Cerebellar cortex (tissue), 1 donor: ENCODE results near the gene LAMC1.

Experiments
- DNase-seq: peaks from one replicate; pipeline ENCODE4 v3.0.0-alpha.2; 2015; ENCODE audit warnings: low spot score

LAMC1 gene

DNA sequence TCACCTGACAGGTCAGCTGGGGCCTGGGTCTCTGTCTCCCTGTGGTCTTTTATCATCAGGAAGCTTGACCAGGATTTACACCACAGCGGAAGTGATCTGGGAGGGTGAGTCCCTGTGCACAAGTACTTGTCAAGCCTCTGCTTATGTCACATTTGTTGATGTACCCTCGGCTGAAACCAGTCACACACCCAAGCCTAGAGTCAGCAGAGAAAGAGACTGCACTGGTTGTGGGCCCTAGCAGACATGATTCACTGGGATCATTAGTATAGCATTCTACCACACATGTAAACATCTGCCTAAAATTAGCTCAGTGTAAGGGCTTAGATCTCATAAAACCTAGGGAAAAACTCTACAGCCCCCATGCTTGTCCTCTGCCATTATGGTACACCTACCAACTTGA is 83.5 kb downstream of the LAMC1 start:
- DNase-seq = no peak

DNA sequence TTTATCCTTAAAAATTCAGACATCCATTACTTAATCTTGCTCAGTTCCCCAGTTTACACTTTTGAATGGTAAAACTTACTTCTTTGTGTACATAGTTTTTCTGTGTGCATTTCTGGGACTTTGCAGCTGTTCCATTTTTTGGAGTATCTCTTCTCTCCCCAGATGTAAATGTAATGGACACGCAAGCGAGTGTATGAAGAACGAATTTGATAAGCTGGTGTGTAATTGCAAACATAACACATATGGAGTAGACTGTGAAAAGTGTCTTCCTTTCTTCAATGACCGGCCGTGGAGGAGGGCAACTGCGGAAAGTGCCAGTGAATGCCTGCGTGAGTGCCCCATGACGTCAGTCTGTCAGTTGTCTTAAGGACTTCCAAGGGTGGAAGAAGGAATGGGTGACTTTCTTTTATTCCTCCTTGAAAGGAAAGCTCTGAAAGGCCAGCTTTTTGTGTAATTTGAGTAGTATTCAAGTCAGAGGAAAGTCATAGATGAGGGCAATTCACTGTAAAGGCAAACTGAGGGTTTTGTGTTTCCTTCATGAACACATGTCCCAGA is 87.2 kb downstream of the LAMC1 start:
- no peak for DNase-seq

DNA sequence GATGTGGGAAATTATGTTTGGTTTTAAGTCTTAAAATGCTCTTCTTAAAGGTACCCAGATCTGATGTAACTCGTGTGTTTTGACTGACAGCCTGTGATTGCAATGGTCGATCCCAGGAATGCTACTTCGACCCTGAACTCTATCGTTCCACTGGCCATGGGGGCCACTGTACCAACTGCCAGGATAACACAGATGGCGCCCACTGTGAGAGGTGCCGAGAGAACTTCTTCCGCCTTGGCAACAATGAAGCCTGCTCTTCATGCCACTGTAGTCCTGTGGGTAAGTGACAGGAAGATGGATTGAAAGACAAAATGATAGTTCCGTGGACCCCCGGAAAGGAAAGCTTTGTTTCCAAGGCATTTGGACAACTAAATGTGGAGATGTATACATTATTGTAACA is 91.2 kb downstream of the LAMC1 start:
- peak; percentile 61 for DNase-seq

DNA sequence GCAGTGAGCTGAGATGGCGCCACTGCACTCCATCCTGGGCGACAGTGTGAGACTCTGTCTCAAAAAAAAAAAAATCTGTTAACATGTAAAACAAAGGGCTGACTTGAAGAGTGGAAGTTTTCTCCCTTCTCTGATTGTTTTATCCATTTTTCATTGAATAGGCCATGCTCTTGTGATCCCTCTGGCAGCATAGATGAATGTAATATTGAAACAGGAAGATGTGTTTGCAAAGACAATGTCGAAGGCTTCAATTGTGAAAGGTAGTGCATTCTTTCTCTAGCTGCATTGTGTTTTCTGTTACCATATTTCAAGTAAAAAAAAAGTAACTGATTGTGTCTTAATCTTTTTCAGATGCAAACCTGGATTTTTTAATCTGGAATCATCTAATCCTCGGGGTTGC is 93.2 kb downstream of the LAMC1 start:
- no peak for DNase-seq

DNA sequence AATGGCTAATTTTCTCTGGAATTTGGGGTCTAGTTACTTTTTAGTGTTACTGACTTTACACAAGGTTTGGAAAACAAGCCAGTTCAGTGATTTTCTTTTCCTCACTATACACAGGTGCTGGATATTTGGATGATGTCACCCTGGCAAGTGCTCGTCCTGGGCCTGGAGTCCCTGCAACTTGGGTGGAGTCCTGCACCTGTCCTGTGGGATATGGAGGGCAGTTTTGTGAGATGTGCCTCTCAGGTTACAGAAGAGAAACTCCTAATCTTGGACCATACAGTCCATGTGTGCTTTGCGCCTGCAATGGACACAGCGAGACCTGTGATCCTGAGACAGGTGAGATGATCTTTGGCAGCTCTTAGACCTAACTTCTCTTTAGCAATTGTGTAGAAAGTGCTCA is 98.4 kb downstream of the LAMC1 start:
- no peak for DNase-seq

DNA sequence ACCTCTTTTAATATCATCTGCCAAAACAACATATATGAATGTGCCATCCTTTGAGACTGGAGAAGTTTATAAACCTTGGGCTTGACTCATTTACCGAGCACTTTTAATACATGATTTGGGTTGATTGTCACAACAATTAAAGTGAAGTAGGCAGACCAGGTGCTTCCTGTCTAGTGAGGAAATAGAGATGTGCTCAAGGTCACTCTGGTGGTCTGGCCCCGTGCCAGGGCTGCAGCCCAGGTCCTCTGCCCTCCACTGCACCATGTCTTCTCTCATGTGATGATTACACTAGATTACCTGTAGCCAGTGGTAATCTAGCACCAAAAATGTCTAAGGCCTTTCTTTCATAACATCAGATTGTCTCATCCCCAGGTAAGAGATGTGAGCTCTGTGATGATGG is 101.0 kb downstream of the LAMC1 start:
- DNase-seq = no peak

DNA sequence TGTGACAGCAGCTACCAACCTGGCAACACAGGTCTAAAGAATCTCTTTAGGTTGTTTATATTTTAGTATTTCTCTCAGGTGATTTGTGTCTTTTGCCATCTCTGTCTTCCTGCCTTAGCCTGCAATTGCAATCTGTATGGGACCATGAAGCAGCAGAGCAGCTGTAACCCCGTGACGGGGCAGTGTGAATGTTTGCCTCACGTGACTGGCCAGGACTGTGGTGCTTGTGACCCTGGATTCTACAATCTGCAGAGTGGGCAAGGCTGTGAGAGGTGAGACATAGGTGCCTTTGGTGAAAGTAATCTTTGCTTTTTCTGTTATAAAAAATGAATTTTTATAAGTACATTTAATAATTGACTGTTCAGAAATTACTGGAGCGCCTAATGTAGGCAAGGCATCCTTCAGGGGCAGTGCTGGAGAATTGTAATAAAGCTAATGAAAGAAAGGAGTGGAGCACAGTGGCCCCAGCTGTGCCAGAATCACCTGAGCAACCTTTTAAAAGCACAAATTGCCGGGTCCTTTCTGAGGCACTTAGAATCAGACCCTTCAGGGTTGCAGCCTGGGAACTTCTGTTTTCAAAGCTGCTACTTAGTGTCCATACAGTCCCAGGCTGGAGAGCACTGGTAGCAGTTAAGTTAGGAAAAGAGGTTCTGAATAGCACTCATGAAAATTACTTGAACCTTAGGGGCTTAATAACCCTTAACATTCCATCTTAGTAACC is 102.2 kb downstream of the LAMC1 start:
- DNase-seq = no peak

DNA sequence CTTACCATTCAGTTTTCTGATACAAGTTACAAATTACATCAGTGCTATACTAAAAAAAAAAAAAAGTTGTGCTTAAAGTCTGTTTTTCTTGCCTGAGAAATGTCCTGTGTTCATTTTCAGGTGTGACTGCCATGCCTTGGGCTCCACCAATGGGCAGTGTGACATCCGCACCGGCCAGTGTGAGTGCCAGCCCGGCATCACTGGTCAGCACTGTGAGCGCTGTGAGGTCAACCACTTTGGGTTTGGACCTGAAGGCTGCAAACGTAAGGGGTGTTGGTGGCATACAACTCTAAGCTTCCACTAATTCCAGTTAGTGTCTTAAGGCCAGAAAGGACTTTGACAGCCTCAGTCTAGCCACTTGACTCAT is 102.8 kb downstream of the LAMC1 start:
- DNase-seq = no peak

DNA sequence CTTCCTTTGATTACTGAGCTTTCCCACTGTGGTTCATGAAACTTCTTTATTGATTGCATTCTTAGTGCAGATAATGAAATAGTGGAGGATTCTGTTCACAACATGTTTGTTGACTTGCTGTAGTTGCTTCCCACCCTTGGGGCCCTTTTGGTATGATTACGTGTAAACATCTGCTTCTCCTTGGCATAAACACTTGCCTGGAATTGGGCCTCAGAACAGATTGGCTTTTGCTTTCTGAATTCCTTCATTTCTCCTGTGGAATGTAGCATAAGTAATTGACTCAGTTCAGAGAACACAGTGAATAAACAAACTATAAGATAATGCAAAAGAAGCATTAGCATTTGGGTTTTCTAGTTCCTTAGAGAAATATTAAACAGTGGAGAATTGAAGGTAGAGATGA is 103.3 kb downstream of the LAMC1 start:
- DNase-seq = no peak

DNA sequence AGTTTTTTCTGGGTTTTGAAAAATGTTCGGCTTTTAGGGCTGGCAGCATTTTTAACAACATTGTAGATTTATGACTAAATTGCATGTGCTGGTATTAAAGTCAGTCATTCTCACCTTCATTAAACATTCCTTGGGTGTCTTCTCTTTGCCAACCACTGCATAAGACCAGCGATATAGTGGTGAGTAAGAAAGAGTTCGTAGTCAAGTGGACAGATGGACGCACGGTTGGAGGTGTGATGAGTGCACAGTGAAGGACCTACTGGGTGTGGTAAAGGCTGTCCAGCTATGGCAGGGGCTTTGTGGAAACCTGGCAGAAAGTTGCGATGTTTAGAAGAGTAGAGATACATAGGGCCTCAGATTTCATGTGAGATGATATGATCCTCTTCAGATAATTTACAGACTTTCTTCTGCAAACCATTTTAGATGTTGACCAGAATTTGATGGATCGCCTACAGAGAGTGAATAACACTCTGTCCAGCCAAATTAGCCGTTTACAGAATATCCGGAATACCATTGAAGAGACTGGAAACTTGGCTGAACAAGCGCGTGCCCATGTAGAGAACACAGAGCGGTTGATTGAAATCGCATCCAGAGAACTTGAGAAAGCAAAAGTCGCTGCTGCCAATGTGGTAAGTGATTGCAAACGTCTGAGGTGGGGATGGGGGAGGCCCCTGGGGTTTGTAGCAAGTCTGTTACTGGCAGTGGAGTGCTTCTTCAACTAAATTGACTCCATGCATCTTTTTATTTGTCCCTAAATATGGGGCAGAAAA is 106.9 kb downstream of the LAMC1 start:
- DNase-seq = peak; percentile 65

DNA sequence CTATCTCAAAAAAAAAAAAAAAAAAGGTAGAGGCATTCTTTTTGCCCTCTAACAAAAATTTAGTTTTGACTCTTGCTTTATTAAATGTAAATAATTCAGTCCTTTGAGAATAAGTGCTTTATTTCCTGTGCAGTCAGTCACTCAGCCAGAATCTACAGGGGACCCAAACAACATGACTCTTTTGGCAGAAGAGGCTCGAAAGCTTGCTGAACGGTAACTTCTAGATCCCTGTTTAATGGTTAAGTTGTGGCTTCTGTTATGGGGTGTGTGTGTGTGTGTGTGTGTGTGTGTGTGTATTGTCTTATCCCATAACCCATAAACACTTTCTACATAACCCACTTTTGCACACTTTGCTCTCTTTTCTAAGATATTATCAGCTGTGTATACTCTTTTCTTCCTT is 107.9 kb downstream of the LAMC1 start:
- DNase-seq = no peak

DNA sequence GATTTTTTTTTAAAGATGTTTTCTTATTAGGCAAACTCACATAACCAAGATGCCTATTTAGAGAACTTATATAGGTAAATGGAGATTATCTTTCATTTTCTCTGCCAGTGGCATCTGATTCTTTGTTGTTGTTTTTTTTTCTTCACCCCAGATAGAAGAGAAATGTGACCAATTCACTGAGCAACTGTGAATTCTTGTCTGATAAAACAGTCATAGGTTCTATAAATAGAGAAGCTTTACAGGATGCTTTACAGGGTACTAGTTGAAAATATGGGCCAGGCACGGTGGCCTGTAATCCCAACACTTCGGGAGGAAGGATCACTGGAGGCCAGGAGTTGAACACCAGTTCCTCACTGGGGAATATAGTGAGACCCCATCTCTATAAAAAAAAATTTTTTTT is 112.1 kb downstream of the LAMC1 start:
- DNase-seq = no peak

DNA sequence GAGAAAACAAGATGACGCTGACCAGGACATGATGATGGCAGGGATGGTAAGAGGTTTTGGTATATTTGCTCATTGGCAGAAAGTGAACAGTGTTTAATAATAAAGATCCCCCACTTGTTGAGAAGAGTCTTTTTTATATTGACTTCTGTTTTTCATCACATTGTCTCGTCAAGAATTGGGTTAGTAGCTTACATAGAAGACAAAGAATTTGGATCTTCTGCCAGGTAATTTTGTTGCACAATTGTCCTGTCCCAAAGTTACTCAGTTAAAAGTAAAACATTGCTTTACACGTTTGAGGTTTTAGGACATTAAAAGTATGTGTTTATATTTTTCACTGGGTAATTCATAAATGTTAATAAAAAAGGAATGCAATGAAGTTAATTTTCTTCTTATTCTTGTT is 114.6 kb downstream of the LAMC1 start:
- DNase-seq = no peak

DNA sequence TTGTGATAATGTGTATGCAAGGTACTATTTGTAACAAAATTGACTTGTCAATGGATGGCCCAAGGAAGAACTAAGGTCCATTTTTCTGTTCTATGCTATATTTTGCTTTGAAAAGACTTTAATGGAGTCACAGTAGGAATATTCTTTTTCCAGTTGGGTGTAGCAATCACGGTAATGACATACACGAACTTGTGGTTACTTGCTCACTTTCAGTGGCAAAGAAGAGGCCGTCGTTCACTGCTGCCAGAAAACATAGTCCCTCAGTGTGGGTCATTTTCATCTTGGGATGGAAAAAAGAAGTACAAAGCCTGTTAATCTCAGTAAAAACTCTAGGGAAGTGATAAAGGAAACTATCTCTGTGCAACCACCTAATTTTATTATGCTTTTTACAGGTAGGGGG is 115.1 kb downstream of the LAMC1 start:
- DNase-seq = no peak

DNA sequence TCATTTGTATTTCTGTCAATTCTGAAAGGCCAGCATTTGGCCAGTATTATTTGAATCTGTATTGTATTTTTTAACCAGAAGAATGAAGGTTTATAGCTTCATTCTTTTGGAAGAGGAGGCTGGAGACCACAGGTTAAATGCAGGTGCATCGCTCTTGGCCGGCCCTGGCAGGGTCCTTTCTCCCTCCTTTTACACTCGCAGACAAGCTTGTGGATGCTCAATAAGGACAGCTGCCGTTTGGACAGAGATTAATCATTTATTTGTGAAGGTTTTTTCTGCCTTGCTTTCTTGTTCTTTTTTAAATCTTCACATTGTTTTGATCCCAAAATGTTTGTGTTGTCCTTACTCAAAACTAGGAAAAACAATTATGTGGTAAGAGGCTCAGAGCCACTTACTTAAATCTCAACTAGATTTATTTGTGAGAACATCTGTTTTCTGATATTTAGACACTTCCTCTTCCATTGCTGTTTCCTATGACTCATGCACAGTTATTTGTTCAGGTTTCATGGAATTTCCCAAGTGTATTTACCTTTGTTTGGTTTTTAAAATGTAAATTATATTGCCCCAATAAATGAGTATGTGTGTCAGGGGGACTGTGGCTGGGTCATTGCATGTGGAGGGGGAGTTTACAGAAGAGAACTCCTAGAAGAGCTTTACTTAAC is 116.2 kb downstream of the LAMC1 start:
- no peak for DNase-seq

DNA sequence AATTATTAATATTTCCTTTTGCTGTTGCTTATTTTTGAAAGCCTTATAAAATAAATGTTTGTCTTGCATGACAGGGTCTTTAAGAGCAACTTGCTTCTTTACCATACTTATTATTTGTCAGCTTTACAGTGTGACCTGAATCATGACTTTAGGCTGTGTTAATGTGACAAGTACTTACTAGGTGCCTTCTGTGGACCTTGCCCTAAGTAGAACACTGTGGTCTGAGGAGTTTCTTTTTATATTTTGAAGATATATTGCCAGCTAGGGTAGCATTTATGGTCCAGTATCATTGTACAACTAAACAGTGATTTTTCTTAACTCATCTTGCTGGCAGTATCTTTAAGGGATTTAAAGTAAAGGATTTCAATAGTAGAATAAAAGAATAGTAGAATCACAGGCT is 117.4 kb downstream of the LAMC1 start:
- no peak for DNase-seq

DNA sequence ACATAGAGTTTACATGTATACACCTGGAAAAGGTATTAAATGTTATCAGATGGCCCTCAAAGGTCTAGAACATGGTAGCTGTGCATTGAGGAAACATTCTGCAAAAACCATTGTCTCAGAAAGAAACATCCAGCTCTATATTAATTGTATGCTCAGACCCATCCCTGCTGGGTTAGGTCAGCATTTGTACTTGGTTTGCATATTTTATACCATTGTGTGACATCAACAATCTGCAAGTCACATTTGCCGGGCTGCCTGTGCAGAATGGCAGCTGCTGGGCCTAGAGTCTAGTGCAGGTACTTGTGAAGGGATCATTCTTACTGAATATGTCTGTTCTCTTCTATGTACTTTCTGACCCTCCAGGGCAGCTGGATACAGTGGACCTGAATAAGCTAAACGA is 119.0 kb downstream of the LAMC1 start:
- no peak for DNase-seq

DNA sequence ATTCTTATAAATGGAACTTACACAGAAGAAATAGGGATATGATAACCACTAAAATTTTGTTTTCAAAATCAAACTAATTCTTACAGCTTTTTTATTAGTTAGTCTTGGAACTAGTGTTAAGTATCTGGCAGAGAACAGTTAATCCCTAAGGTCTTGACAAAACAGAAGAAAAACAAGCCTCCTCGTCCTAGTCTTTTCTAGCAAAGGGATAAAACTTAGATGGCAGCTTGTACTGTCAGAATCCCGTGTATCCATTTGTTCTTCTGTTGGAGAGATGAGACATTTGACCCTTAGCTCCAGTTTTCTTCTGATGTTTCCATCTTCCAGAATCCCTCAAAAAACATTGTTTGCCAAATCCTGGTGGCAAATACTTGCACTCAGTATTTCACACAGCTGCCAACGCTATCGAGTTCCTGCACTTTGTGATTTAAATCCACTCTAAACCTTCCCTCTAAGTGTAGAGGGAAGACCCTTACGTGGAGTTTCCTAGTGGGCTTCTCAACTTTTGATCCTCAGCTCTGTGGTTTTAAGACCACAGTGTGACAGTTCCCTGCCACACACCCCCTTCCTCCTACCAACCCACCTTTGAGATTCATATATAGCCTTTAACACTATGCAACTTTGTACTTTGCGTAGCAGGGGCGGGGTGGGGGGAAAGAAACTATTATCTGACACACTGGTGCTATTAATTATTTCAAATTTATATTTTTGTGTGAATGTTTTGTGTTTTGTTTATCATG is 120.5 kb downstream of the LAMC1 start:
- no peak for DNase-seq

DNA sequence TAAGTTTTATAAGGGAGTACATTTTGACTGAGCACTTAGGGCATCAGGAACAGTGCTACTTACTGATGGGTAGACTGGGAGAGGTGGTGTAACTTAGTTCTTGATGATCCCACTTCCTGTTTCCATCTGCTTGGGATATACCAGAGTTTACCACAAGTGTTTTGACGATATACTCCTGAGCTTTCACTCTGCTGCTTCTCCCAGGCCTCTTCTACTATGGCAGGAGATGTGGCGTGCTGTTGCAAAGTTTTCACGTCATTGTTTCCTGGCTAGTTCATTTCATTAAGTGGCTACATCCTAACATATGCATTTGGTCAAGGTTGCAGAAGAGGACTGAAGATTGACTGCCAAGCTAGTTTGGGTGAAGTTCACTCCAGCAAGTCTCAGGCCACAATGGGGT is 121.5 kb downstream of the LAMC1 start:
- no peak for DNase-seq

DNA sequence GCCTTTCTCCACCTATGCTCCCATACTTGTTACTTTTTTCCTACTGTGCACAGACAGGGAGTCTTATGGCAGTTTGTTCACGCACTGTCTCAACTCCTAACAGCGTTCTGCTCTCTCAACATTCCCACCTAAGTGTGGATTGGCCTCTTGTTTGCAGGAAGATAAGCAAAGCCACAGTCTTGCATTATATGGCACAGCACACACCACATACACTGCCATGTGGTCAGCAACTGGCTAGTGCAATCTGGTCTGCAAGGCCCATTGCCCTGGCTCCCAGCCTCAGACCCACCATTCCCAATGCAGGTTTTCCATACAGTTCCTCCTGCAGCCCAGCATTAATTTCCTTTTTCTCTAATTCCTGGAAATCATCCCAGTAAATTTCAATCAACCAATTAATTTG is 124.5 kb downstream of the LAMC1 start:
- no peak for DNase-seq

DNA sequence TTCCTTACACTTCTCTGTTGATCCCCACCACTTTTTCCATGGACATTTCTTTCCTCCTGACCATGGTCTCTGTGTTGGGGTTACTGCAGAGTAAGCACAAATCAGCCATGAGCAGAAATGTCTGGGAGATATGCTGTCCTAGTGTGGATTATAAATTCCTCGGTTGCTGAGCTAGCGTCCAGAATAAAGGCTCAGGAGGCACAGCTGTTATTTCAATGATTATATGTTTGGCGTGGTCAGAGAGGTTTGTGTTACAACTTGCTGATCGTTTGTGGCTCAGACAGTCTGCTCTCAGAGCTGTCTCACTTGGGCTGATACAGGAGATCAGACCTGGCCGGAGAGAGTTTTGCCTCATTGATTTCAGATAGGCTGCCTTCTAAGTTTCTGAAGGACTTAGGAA is 125.4 kb downstream of the LAMC1 start:
- DNase-seq = no peak

DNA sequence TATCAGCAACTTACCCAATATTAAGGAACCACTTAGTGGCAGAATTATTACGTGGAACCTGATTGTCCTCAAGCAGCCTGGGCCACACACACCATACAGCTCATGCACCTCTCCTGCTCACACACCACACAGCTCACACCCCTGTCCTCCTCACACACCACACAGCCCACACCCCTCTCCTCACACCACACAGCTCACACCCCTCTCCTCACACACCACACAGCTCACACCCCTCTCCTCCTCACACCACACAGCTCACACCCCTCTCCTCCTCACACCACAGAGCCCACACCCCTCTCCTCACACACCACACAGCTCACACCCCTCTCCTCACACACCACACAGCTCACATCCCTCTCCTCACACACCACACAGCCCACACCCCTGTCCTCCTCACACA is 126.1 kb downstream of the LAMC1 start:
- no peak for DNase-seq
